K562 (cell line): Measurements from ENCODE around the gene CDC14B. TPM values are rescaled to one million over a fixed set of nuclear protein-coding genes. Genes with fewer than 3 reads are reported as not detected.

Experiments
- ATAC-seq: fragments of 200-7000 bp; cut with Tn5 transposase; 3 replicates; pipeline ENCODE4 v1.9.1; 2020; ENCODE audit warnings: moderate library complexity
- BruUV-seq: library from RNA; stranded (reverse); fragments of 400-500 nt; replicated peaks from 2 replicates; lab custom pipeline; 2021; lab: Mats Ljungman, UMichigan
- CTCF ChIA-PET: fragments of 300-600 bp; formaldehyde crosslinking; extraction: SDS; loops from one replicate; lab custom pipeline; 2021; ENCODE audit warnings: low intra/inter-chr PET ratio; lab: Yijun Ruan, JAX
- POLR2A ChIA-PET: fragments of 300-600, 350-650 bp; sonication (Branson Sonifier 250); formaldehyde crosslinking; extraction: SDS; loops from one replicate; lab custom pipeline; 2021; ENCODE audit warnings: antibody characterized with exemption, inconsistent platforms; lab: Yijun Ruan, JAX
- DNase-seq, 4 experiments: peaks; one replicate each; pipeline versions ENCODE4 v3.0.0 to v3.0.0-alpha.2; 2011 to 2018; ENCODE audit warnings: low spot score in 3 of 4, mixed read lengths in 3 of 4; ENCODE audit errors: extremely low read depth in 1 of 4
- FAIRE-seq: peaks from 2 replicates; lab custom pipeline; 2011; peaks lifted over from hg19 to GRCh38; lab: Jason Lieb, UNC
- H2AFZ ChIP-seq: 2 replicates; pipeline ENCODE4 v1.6.0; 2011; ENCODE audit warnings: low read depth, low read length, control low read depth, inconsistent platforms
- H3K27ac ChIP-seq: fragments of 200-600 bp; 3 replicates; pipeline ENCODE4 v1.8.0; 2011; ENCODE audit warnings: low read depth, mild to moderate bottlenecking, control low read depth, inconsistent platforms, low read length, moderate library complexity, mixed read lengths; ENCODE audit errors: extremely low read depth
- H3K27me3 ChIP-seq, 2 experiments: fragments of 300-600 bp in 1 of 2; 2 replicates in 1 of 2; 3 replicates in 1 of 2; pipeline versions ENCODE4 v1.6.0 to v1.8.0; 2011; ENCODE audit warnings: inconsistent platforms in 2 of 2, low read length in 2 of 2, mild to moderate bottlenecking in 1 of 2, mixed read lengths in 1 of 2, moderate library complexity in 1 of 2; ENCODE audit not compliant: control insufficient read depth in 2 of 2, insufficient read depth in 2 of 2
- H3K36me3 ChIP-seq: fragments of 300-600 bp; 3 replicates; pipeline ENCODE4 v1.8.0; 2011; ENCODE audit warnings: mild to moderate bottlenecking, low read length, inconsistent platforms; ENCODE audit not compliant: control insufficient read depth, insufficient read depth
- H3K4me1 ChIP-seq, 2 experiments: fragments of 200-600 bp in 1 of 2; replicated peaks in 1 of 2; 2 replicates in 1 of 2; 3 replicates in 1 of 2; pipeline versions ENCODE4 v1.5.1 to v1.8.0; 2011; ENCODE audit warnings: inconsistent platforms in 2 of 2, low read length in 2 of 2, mild to moderate bottlenecking in 1 of 2, mixed read lengths in 1 of 2, moderate library complexity in 1 of 2; ENCODE audit not compliant: control insufficient read depth in 2 of 2, insufficient read depth in 2 of 2
- H3K4me2 ChIP-seq: 2 replicates; pipeline ENCODE4 v1.6.1; 2011; ENCODE audit warnings: low read length, control low read depth, inconsistent platforms, mixed read lengths; ENCODE audit not compliant: insufficient read depth
- H3K4me3 ChIP-seq: fragments of 200-600 bp; sonication (generic), shearing (Covaris generic); 2 replicates; pipeline ENCODE4 v1.5.1; 2016; ENCODE audit warnings: control low read depth, inconsistent platforms
- H3K79me2 ChIP-seq: fragments of 200-600 bp; 3 replicates; pipeline ENCODE4 v1.8.0; 2011; ENCODE audit warnings: low read length, inconsistent platforms; ENCODE audit not compliant: control insufficient read depth, insufficient read depth
- H3K9ac ChIP-seq, 2 experiments: 2 replicates each; pipeline versions ENCODE4 v1.6.0 to v1.6.1; 2011; ENCODE audit warnings: low read depth in 2 of 2, low read length in 2 of 2, control low read depth in 1 of 2, inconsistent platforms in 1 of 2, mild to moderate bottlenecking in 1 of 2, mixed read lengths in 1 of 2; ENCODE audit not compliant: insufficient read depth in 1 of 2
- H3K9me1 ChIP-seq: one replicate; pipeline ENCODE4 v1.6.0; 2011; ENCODE audit warnings: inconsistent platforms, mild to moderate bottlenecking, low read length, moderate library complexity; ENCODE audit not compliant: control insufficient read depth, insufficient read depth
- H3K9me3 ChIP-seq: replicated peaks from 2 replicates; pipeline ENCODE4 v1.5.1; 2011; ENCODE audit warnings: low read depth, low read length, inconsistent platforms; ENCODE audit not compliant: control insufficient read depth, insufficient read depth
- H4K20me1 ChIP-seq: replicated peaks from 2 replicates; pipeline ENCODE4 v1.6.1; 2011; ENCODE audit warnings: low read length, inconsistent platforms, mixed read lengths; ENCODE audit not compliant: control insufficient read depth, insufficient read depth
- CBFA2T2 ChIP-seq: fragments of 450-650 bp; conservative IDR thresholded peaks from 2 replicates; pipeline ENCODE4 v1.6.1; 2017; ENCODE audit warnings: mild to moderate bottlenecking
- EZH2 ChIP-seq: IDR thresholded peaks from 2 replicates; pipeline ENCODE4 v1.6.1; 2012; ENCODE audit warnings: low read depth, mild to moderate bottlenecking, inconsistent platforms, low read length, borderline replicate concordance
- HDAC6 ChIP-seq: IDR thresholded peaks from 2 replicates; pipeline ENCODE4 v1.6.1; 2012; ENCODE audit warnings: low read depth, mild to moderate bottlenecking, control low read depth, inconsistent platforms, low read length, moderate library complexity
- NONO ChIP-seq, 2 experiments: fragments of 200-400 bp in 1 of 2; fragments of 450-650 bp in 1 of 2; formaldehyde crosslinking in 1 of 2; IDR thresholded peaks; 2 replicates each; pipeline ENCODE4 v1.6.1; 2017; ENCODE audit warnings: low read depth in 2 of 2, mild to moderate bottlenecking in 2 of 2, moderate library complexity in 2 of 2, low read length in 1 of 2
- RFX5 ChIP-seq: IDR thresholded peaks from 2 replicates; pipeline ENCODE4 v1.6.1; 2011; ENCODE audit warnings: low read depth, mild to moderate bottlenecking, improper control_type of control experiment, low read length
- SAFB2 ChIP-seq: fragments of 200-400 bp; formaldehyde crosslinking; IDR thresholded peaks from 2 replicates; pipeline ENCODE4 v1.6.1; 2018; ENCODE audit warnings: borderline replicate concordance, low read length, low read depth, moderate library complexity; ENCODE audit not compliant: severe bottlenecking
- SMARCA5 ChIP-seq: fragments of 450-650 bp; IDR thresholded peaks from 2 replicates; pipeline ENCODE4 v1.6.1; 2016
- SREBF1 ChIP-seq: fragments of 150-350 bp; IDR thresholded peaks from 2 replicates; pipeline ENCODE4 v1.6.1; 2014; ENCODE audit warnings: antibody characterized with exemption, low read depth, low read length, borderline replicate concordance
- ZNF121 ChIP-seq: sonication (generic); formaldehyde crosslinking; conservative IDR thresholded peaks from 2 replicates; pipeline ENCODE4 v1.8.0; 2022; ENCODE audit warnings: missing genetic modification reagents
- ZNF583 ChIP-seq: fragments of 250-450 bp; sonication (Bioruptor Pico); IDR thresholded peaks from 2 replicates; pipeline ENCODE4 v1.4.0; 2020
- WGBS: fragments of 100-300 bp; shearing (Covaris generic); methylation state at CpG from one replicate; pipeline ENCODE4 v1.1.6; 2016; ENCODE audit warnings: low coverage, mixed read lengths; ENCODE audit not compliant: insufficient coverage; ENCODE audit errors: missing lambda C conversion rate; 5-methylcytosine and 5-hydroxymethylcytosine counted together
- in situ Hi-C: fragments of 300-500 bp; cut with MboI; formaldehyde crosslinking; loops from 4 replicates; pipeline ENCODE4 v1.15.0; 2018; ENCODE audit warnings: inconsistent platforms, mixed read lengths
- intact Hi-C: fragments of 100-400 bp; cut with micrococcal nuclease; formaldehyde crosslinking; loops from 2 replicates; pipeline ENCODE4 v1.14.2; 2022
- polyA plus RNA-seq, 8 experiments: library from polyadenylated mRNA; depleted of rRNA in 4 of 8; stranded (reverse) in 5 of 8; unstranded in 3 of 8; fragments of >200 nt; fragmentation: Nextera tagmentation in 2 of 8; fragmentation: Illumina TruSeq in 1 of 8; extraction: Ambion mirVana in 2 of 8; extraction: Trizol in 1 of 8; gene quantifications; 2 replicates each; pipeline versions ENCODE4 v1.2.1 to v1.2.3, GENCODE V29; 2011 to 2014; ENCODE audit warnings: inconsistent platforms in 1 of 8, missing spikeins in 1 of 8
- total RNA-seq, 7 experiments: library from RNA; depleted of rRNA in 6 of 7; stranded (reverse); fragments of >200 nt in 6 of 7; fragmentation: Illumina TruSeq in 2 of 7; extraction: Trizol in 2 of 7; gene quantifications; 2 replicates each; pipeline versions ENCODE4 v1.2.1 to v1.2.3, GENCODE V29; 2011 to 2021; ENCODE audit warnings: low replicate concordance in 1 of 7
- TF ChIP-seq, protein P1 (sequence below): fragments of 450-650 bp; IDR thresholded peaks from 2 replicates; pipeline ENCODE4 v1.6.1; 2017; ENCODE audit warnings: antibody characterized with exemption
- TF ChIP-seq, protein P2 (sequence below), 2 experiments: fragments of 450-650 bp; formaldehyde crosslinking in 1 of 2; IDR thresholded peaks; 2 replicates each; pipeline versions ENCODE4 v1.4.0 to v1.6.1; 2014 to 2020; ENCODE audit warnings: mild to moderate bottlenecking in 2 of 2, borderline replicate concordance in 1 of 2, low read depth in 1 of 2
- TF ChIP-seq, protein P3 (sequence below): fragments of 250-450 bp; sonication (Bioruptor Pico); IDR thresholded peaks from 2 replicates; pipeline ENCODE4 v1.8.0; 2021; ENCODE audit warnings: moderate library complexity, mild to moderate bottlenecking, inconsistent platforms

CDC14B gene
- total and polyA plus RNA-seq, 9 of the 15 experiments (the other 6 are each of a cell fraction or from before 2014, with no cell fraction given) = 1.4 to 6.0 (median 3.8) TPM

DNA sequence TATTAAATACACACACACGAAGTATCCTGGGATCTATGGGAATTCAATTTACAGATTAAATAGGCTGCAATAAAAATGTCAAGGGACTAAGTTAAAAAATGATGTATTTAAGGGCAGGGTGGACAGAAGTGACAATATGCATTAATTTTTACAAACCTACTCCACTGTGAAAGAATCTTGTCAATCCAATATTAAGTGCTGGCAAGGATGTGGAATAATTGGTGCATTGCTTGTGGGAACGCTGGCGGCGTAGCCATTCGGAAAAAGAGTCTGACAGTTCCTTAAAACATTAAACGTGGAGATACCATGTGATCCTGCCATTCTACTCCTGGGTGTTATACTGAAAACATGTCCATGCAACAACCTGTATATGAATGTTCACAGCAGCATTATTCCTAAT is 4.2 kb downstream of the CDC14B start:
- no peak overlapping the region for H3K4me2 ChIP-seq
- no peak for ATAC-seq
- no peak overlapping the region for H3K9ac ChIP-seq
- H3K4me3 ChIP-seq = no peak overlapping the region
- H3K27me3 ChIP-seq = peaks cover 6 to 12% of the 10 kb centered on the region in 2 experiments; a peak in 4 of 5 replicates
- intact Hi-C loops = no loop called here
- 41% methylated on average over 6 of the region's 6 CpGs for WGBS
- BruUV-seq = no TSS peak
- no peaks in the 10 kb centered on the region; the same call in 2 of the 3 replicates for H3K79me2 ChIP-seq
- ChIA-PET POLR2A (interaction anchor here (0.7 kb wide), 1 partner anchor 18 kb away, joined by 3 read pairs; no protein-coding TSS in a partner anchor), CTCF (no interaction called here)
- H3K4me1 ChIP-seq = peaks cover 0 to 18% of the 10 kb centered on the region in 2 experiments; a peak in 2 of 5 replicates
- H3K36me3 ChIP-seq = no peaks in the 10 kb centered on the region
- no peaks in the 10 kb centered on the region for H3K9me3 ChIP-seq
- H3K27ac ChIP-seq = no peak overlapping the region
- H4K20me1 ChIP-seq = peaks cover 9% of the 10 kb centered on the region; the same call in 1 of the 2 replicates
- FAIRE-seq = no peak
- in situ Hi-C loops = no loop called here
- DNase-seq = no peak
- no peaks in the 10 kb centered on the region for H3K9me1 ChIP-seq
- H2AFZ ChIP-seq = no peak overlapping the region
- TF ChIP-seq, protein P1, sequence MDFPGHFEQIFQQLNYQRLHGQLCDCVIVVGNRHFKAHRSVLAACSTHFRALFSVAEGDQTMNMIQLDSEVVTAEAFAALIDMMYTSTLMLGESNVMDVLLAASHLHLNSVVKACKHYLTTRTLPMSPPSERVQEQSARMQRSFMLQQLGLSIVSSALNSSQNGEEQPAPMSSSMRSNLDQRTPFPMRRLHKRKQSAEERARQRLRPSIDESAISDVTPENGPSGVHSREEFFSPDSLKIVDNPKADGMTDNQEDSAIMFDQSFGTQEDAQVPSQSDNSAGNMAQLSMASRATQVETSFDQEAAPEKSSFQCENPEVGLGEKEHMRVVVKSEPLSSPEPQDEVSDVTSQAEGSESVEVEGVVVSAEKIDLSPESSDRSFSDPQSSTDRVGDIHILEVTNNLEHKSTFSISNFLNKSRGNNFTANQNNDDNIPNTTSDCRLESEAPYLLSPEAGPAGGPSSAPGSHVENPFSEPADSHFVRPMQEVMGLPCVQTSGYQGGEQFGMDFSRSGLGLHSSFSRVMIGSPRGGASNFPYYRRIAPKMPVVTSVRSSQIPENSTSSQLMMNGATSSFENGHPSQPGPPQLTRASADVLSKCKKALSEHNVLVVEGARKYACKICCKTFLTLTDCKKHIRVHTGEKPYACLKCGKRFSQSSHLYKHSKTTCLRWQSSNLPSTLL = no peak
- no peak for TF ChIP-seq HDAC6
- TF ChIP-seq NONO (IDR thresholded peaks at IDR 0.05; ENCODE audit: low read depth in 2 of 2, low read length in 1 of 2) = no peak
- TF ChIP-seq ZNF121 (CRISPR knock-in tag) = no peak
- TF ChIP-seq, protein P2, sequence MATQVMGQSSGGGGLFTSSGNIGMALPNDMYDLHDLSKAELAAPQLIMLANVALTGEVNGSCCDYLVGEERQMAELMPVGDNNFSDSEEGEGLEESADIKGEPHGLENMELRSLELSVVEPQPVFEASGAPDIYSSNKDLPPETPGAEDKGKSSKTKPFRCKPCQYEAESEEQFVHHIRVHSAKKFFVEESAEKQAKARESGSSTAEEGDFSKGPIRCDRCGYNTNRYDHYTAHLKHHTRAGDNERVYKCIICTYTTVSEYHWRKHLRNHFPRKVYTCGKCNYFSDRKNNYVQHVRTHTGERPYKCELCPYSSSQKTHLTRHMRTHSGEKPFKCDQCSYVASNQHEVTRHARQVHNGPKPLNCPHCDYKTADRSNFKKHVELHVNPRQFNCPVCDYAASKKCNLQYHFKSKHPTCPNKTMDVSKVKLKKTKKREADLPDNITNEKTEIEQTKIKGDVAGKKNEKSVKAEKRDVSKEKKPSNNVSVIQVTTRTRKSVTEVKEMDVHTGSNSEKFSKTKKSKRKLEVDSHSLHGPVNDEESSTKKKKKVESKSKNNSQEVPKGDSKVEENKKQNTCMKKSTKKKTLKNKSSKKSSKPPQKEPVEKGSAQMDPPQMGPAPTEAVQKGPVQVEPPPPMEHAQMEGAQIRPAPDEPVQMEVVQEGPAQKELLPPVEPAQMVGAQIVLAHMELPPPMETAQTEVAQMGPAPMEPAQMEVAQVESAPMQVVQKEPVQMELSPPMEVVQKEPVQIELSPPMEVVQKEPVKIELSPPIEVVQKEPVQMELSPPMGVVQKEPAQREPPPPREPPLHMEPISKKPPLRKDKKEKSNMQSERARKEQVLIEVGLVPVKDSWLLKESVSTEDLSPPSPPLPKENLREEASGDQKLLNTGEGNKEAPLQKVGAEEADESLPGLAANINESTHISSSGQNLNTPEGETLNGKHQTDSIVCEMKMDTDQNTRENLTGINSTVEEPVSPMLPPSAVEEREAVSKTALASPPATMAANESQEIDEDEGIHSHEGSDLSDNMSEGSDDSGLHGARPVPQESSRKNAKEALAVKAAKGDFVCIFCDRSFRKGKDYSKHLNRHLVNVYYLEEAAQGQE (IDR thresholded peaks at IDR 0.05; ENCODE audit: borderline replicate concordance) = no peak
- TF ChIP-seq, protein P2 (CRISPR knock-in tag; IDR thresholded peaks at IDR 0.05; ENCODE audit: low read depth) = no peak
- no peak for TF ChIP-seq EZH2
- TF ChIP-seq, protein P3, sequence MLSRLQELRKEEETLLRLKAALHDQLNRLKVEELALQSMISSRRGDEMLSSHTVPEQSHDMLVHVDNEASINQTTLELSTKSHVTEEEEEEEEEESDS = no peak
- TF ChIP-seq SREBF1 = no peak
- TF ChIP-seq CBFA2T2 = no peak
- no peak for TF ChIP-seq SAFB2
- TF ChIP-seq RFX5 = no peak
- TF ChIP-seq SMARCA5 = no peak
- no peak for TF ChIP-seq ZNF583 (CRISPR knock-in tag)
